ENCODE results near the gene SEPSECS. TPM values are rescaled to one million over a fixed set of nuclear protein-coding genes. Genes with fewer than 3 reads are reported as not detected.

SEPSECS gene
- total RNA-seq, 4 donors from 2014 or later: 3.9 to 6.7 (median 4.7) TPM

DNA sequence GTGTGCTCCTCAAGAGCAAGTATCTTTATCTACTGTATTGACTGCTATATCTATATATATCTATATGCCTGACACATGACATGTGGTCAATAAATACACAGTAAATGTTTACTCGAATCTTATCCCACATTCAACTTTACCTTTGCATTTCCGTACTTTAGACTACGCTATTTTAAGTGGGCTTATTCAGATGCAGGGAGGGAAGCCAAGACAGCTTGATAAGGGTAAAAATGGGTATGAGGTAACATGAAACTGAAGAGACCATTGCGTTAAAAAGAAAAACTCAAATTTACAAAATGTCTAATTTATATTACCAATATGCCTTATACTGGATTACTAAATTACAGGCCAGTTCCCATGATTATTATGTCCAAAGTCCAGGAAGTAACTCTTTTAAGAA is 17.8 kb downstream of the SEPSECS start:
- intact Hi-C loops (cut with DNase I; ENCODE audit: low total_unique reads): no loop called here
- H3K9me3 ChIP-seq: no peaks in the 10 kb centered on the region
- no peaks in the 10 kb centered on the region for H3K27me3 ChIP-seq
- no peak for ATAC-seq
- in situ Hi-C loops (cut with MboI; ENCODE audit: low sequenced_read_pairs in 4 of 4): no loop called here
- TF ChIP-seq POLR2A (IDR thresholded peaks at IDR 0.05): no peak
- no peak for TF ChIP-seq CTCF (IDR thresholded peaks at IDR 0.05 in 4 of 5, conservative IDR thresholded peaks at IDR 0.05 in 1 of 5)
- DNase-seq: no peak
- no peaks in the 10 kb centered on the region for H3K4me1 ChIP-seq
- no peak overlapping the region for H3K27ac ChIP-seq
- no peak overlapping the region for H3K4me3 ChIP-seq
- H3K36me3 ChIP-seq: peaks cover 0 to 33% of the 10 kb centered on the region in 2 donors

GRCh38 chr4:25141592-25141991 is 18.7 kb downstream of the SEPSECS start:
- no peak for DNase-seq
- Histone ChIP-seq H3K4me1 (no peaks in the 10 kb centered on the region), H3K4me3 (no peak overlapping the region), H3K9me3 (no peaks in the 10 kb centered on the region), H3K27ac (no peak overlapping the region), H3K36me3 (peaks cover 0 to 33% of the 10 kb centered on the region in 2 donors), H3K27me3 (no peaks in the 10 kb centered on the region)
- no peak for ATAC-seq
- intact Hi-C loops (cut with DNase I; ENCODE audit: low total_unique reads) (no loop called here), in situ Hi-C loops (cut with MboI; ENCODE audit: low sequenced_read_pairs in 4 of 4) (no loop called here)
- TF ChIP-seq POLR2A (IDR thresholded peaks at IDR 0.05): no peak
- TF ChIP-seq CTCF (IDR thresholded peaks at IDR 0.05 in 4 of 5, conservative IDR thresholded peaks at IDR 0.05 in 1 of 5): no peak

GRCh38 chr4:25133132-25133531 is 27.1 kb downstream of the SEPSECS start:
- in situ Hi-C loops (cut with MboI; ENCODE audit: low sequenced_read_pairs in 4 of 4): no loop called here
- no peaks in the 10 kb centered on the region for H3K36me3 ChIP-seq
- TF ChIP-seq POLR2A (IDR thresholded peaks at IDR 0.05): no peak
- no peak for TF ChIP-seq CTCF (IDR thresholded peaks at IDR 0.05 in 4 of 5, conservative IDR thresholded peaks at IDR 0.05 in 1 of 5)
- no peaks in the 10 kb centered on the region for H3K27me3 ChIP-seq
- ATAC-seq (no peak), DNase-seq (no peak)
- H3K4me3 ChIP-seq: no peak overlapping the region
- intact Hi-C loops (cut with DNase I; ENCODE audit: low total_unique reads): no loop called here
- no peaks in the 10 kb centered on the region for H3K4me1 ChIP-seq
- H3K27ac ChIP-seq: no peak overlapping the region
- H3K9me3 ChIP-seq: no peaks in the 10 kb centered on the region

DNA sequence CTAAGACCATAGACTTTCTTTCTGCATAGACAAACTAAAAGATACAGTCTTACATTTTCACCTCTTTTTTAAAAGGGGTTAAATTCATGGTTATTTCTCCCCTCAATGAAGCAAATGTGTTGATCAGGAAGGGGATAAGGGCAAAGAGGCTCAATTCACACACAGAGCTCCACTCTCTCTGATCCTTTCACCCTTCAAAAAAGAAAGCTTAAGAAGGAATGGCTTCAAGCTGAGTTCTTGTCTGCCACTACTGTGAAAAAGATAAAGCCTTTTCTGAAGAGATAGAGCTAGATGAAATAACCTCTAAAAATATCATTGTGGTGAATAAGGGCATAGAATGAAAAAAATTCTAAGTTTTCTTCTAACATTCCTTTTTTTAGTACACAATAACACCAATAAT is 28.3 kb downstream of the SEPSECS start:
- ATAC-seq: no peak
- no peaks in the 10 kb centered on the region for H3K4me1 ChIP-seq
- no peaks in the 10 kb centered on the region for H3K9me3 ChIP-seq
- H3K27ac ChIP-seq: no peak overlapping the region
- no peak overlapping the region for H3K4me3 ChIP-seq
- DNase-seq: no peak
- no peak for TF ChIP-seq POLR2A (IDR thresholded peaks at IDR 0.05)
- TF ChIP-seq CTCF (IDR thresholded peaks at IDR 0.05 in 4 of 5, conservative IDR thresholded peaks at IDR 0.05 in 1 of 5): no peak
- H3K27me3 ChIP-seq: no peaks in the 10 kb centered on the region
- intact Hi-C loops (cut with DNase I; ENCODE audit: low total_unique reads) (no loop called here), in situ Hi-C loops (cut with MboI; ENCODE audit: low sequenced_read_pairs in 4 of 4) (no loop called here)
- no peaks in the 10 kb centered on the region for H3K36me3 ChIP-seq

DNA sequence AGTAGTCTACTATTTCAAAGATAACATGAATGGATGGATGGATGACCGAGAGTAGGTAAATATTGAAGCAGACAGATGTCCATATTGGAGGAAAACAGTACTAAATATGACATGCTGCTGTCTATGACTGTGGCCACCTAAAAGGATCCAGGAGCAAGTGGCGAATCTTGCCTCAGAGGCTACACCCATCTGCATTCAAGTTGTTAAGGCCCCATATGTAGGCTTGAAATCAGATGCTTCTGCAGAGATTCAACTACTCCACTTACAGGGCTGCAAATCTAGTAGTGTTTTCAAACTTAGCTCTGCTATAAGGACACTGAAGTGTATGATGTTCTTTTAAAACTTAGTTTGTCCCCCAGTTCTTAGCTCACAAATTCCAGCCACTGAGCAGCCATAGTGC is 28.9 kb downstream of the SEPSECS start:
- no peak for DNase-seq
- Histone ChIP-seq H3K4me3 (no peak overlapping the region), H3K27me3 (no peaks in the 10 kb centered on the region), H3K4me1 (no peaks in the 10 kb centered on the region), H3K27ac (no peak overlapping the region), H3K36me3 (no peaks in the 10 kb centered on the region), H3K9me3 (no peaks in the 10 kb centered on the region)
- in situ Hi-C loops (cut with MboI; ENCODE audit: low sequenced_read_pairs in 4 of 4) (no loop called here), intact Hi-C loops (cut with DNase I; ENCODE audit: low total_unique reads) (no loop called here)
- TF ChIP-seq POLR2A (IDR thresholded peaks at IDR 0.05): no peak
- no peak for TF ChIP-seq CTCF (IDR thresholded peaks at IDR 0.05 in 4 of 5, conservative IDR thresholded peaks at IDR 0.05 in 1 of 5)
- ATAC-seq: no peak
